SU-DHL-6 (cell line): ENCODE measurements around the gene MCM8.

Source experiments
- H2AFZ ChIP-seq: fragments of 200-600 bp; sonication (generic); 2 replicates; pipeline ENCODE4 v1.6.1; 2014; ENCODE audit warnings: low read depth, mild to moderate bottlenecking, moderate library complexity, mixed read lengths, antibody characterized with exemption, low read length; ENCODE audit not compliant: severe bottlenecking
- H3F3A ChIP-seq: fragments of 200-600 bp; shearing (Covaris generic); 2 replicates; pipeline ENCODE4 v1.6.0; 2016; ENCODE audit warnings: antibody characterized with exemption, mild to moderate bottlenecking; ENCODE audit not compliant: insufficient read depth
- H3K27ac ChIP-seq: fragments of 200-600 bp; sonication (generic); 2 replicates; pipeline ENCODE4 v1.5.1; 2016; ENCODE audit warnings: low read depth, mild to moderate bottlenecking, low read length, moderate library complexity, mixed read lengths
- H3K27me3 ChIP-seq: fragments of 200-600 bp; sonication (generic), shearing (Covaris generic); 2 replicates; pipeline ENCODE4 v1.6.0; 2014; ENCODE audit warnings: mild to moderate bottlenecking, low read length
- H3K36me3 ChIP-seq: fragments of 200-600 bp; sonication (generic); 2 replicates; pipeline ENCODE4 v1.6.1; 2014; ENCODE audit warnings: mild to moderate bottlenecking, low read length, mixed read lengths
- H3K4me2 ChIP-seq: fragments of 300-600, 200-600 bp; shearing (Covaris generic), sonication (generic); 2 replicates; pipeline ENCODE4 v1.6.0; 2014; ENCODE audit warnings: low read length, low read depth, mild to moderate bottlenecking; ENCODE audit not compliant: poor library complexity, severe bottlenecking
- H3K4me3 ChIP-seq: fragments of 200-600 bp; sonication (generic); 2 replicates; pipeline ENCODE4 v1.5.1; 2014; ENCODE audit warnings: antibody characterized with exemption, low read length, mild to moderate bottlenecking, mixed read lengths; ENCODE audit not compliant: insufficient read depth, poor library complexity, severe bottlenecking
- H3K79me2 ChIP-seq: fragments of 200-600 bp; sonication (generic); 2 replicates; pipeline ENCODE4 v1.6.1; 2014; ENCODE audit warnings: mild to moderate bottlenecking, low read length, moderate library complexity; ENCODE audit not compliant: insufficient read depth
- H3K9ac ChIP-seq: fragments of 200-600 bp; sonication (generic); 2 replicates; pipeline ENCODE4 v1.7.0; 2014; ENCODE audit warnings: mild to moderate bottlenecking, low read length
- H3K9me2 ChIP-seq: fragments of 200-600 bp; sonication (generic); replicated peaks from 2 replicates; pipeline ENCODE4 v1.6.1; 2014; ENCODE audit warnings: low read length; ENCODE audit not compliant: insufficient read depth
- H3K9me3 ChIP-seq: fragments of 200-600 bp; sonication (generic); 2 replicates; pipeline ENCODE4 v1.6.1; 2014; ENCODE audit warnings: low read length, mixed read lengths; ENCODE audit not compliant: insufficient read depth
- H4K20me1 ChIP-seq: fragments of 200-600 bp; sonication (generic); 2 replicates; pipeline ENCODE4 v1.6.1; 2014; ENCODE audit warnings: low read depth, mild to moderate bottlenecking, antibody characterized with exemption, low read length, moderate library complexity, mixed read lengths
- EZH2phosphoT487 ChIP-seq: fragments of 200-600 bp; sonication (generic), shearing (Covaris generic); conservative IDR thresholded peaks from 2 replicates; pipeline ENCODE4 v1.6.1; 2018; ENCODE audit warnings: mild to moderate bottlenecking, antibody characterized with exemption, low read length, moderate library complexity, mixed read lengths
- TF ChIP-seq, protein P1 (sequence below): fragments of 200-600 bp; sonication (generic); IDR thresholded peaks from one replicate; pipeline ENCODE4 v1.5.1; 2017; ENCODE audit warnings: antibody characterized with exemption, mild to moderate bottlenecking, low read length, moderate library complexity; ENCODE audit not compliant: insufficient read depth, poor library complexity, severe bottlenecking

The MCM8 gene

DNA sequence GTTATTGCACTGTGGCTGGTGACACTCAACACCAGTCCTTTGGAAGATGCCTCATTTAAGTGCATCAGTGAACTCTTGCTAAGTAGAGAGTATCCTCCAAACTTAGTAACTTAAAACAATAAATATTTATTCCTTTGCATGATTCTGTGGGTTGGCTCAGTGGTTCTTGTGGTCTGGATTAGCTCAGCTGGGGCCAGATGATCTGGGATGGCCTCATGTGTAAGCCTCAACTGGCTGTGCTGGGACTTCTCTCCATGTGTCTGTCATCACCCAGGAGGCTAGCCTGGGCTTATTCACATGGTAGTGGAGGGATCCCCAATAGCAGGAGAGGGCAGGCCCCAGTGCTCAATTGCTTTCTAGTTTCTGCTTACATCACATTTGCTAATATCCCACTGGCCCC is 95.1 kb downstream of the MCM8 start:
- no peaks in the 10 kb centered on the region for H3K79me2 ChIP-seq
- H3K36me3 ChIP-seq, result no peaks in the 10 kb centered on the region
- no peak overlapping the region for H3K4me2 ChIP-seq
- H3K27me3 ChIP-seq, result no peaks in the 10 kb centered on the region
- H3K4me3 ChIP-seq, result no peak overlapping the region
- no peak overlapping the region for H3K9ac ChIP-seq
- H3K27ac ChIP-seq, result no peak overlapping the region
- TF ChIP-seq, protein P1, sequence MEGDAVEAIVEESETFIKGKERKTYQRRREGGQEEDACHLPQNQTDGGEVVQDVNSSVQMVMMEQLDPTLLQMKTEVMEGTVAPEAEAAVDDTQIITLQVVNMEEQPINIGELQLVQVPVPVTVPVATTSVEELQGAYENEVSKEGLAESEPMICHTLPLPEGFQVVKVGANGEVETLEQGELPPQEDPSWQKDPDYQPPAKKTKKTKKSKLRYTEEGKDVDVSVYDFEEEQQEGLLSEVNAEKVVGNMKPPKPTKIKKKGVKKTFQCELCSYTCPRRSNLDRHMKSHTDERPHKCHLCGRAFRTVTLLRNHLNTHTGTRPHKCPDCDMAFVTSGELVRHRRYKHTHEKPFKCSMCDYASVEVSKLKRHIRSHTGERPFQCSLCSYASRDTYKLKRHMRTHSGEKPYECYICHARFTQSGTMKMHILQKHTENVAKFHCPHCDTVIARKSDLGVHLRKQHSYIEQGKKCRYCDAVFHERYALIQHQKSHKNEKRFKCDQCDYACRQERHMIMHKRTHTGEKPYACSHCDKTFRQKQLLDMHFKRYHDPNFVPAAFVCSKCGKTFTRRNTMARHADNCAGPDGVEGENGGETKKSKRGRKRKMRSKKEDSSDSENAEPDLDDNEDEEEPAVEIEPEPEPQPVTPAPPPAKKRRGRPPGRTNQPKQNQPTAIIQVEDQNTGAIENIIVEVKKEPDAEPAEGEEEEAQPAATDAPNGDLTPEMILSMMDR, result no peak
- TF ChIP-seq EZH2phosphoT487, result no peak
- no peak overlapping the region for H2AFZ ChIP-seq
- H3K9me2 ChIP-seq, result no peaks in the 10 kb centered on the region
- no peaks in the 10 kb centered on the region for H3K9me3 ChIP-seq
- no peaks in the 10 kb centered on the region for H4K20me1 ChIP-seq
- H3F3A ChIP-seq, result no peaks in the 10 kb centered on the region

DNA sequence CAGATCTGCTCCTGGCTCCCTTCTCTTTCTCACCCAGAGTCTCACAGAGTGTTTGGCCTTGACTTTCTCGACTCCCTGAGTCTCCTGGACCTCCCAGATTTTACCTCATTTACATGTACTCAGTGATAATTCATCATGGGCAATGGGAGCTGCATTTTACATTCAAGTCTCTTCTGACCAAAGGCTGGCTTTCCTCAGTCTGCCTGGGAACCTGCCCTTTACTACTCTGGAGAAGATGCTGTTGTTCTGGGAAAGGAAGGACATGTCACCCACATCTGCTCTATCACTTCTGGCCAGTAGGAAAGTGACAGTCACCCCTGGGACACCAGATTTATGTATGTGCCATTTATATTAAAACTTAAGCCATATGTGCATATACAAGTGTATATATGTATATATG is 96.0 kb downstream of the MCM8 start:
- no peak overlapping the region for H3K27ac ChIP-seq
- no peaks in the 10 kb centered on the region for H3K36me3 ChIP-seq
- H3K79me2 ChIP-seq, result no peaks in the 10 kb centered on the region
- H3F3A ChIP-seq, result no peaks in the 10 kb centered on the region
- no peak overlapping the region for H3K4me3 ChIP-seq
- no peak overlapping the region for H3K9ac ChIP-seq
- no peak overlapping the region for H2AFZ ChIP-seq
- no peaks in the 10 kb centered on the region for H3K27me3 ChIP-seq
- no peaks in the 10 kb centered on the region for H4K20me1 ChIP-seq
- no peak for TF ChIP-seq EZH2phosphoT487
- TF ChIP-seq, protein P1, result no peak
- H3K9me2 ChIP-seq, result no peaks in the 10 kb centered on the region
- H3K4me2 ChIP-seq, result no peak overlapping the region
- no peaks in the 10 kb centered on the region for H3K9me3 ChIP-seq

DNA sequence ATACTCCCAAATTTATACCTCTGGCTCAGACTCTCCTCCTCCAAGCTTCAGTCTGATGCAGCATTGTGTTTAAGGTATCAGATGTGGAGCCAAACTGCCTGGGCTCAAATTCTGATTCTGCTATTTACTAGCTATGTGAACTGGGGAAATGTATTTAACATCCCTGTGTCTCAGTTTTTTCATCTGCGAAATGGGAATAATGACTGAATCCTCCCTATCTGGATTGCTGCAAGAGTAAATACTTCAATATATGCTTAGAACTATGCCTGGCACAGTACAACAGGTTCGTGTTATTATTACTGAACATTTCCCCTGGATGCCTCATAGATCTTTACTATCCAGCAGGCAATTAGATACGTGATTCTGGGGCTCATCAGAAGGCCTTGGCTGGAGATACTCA is 97.9 kb downstream of the MCM8 start:
- H4K20me1 ChIP-seq, result no peaks in the 10 kb centered on the region
- TF ChIP-seq, protein P1, result no peak
- no peak for TF ChIP-seq EZH2phosphoT487
- H3K4me2 ChIP-seq, result no peak overlapping the region
- H3K9ac ChIP-seq, result no peak overlapping the region
- no peak overlapping the region for H3K4me3 ChIP-seq
- no peak overlapping the region for H2AFZ ChIP-seq
- H3K36me3 ChIP-seq, result no peaks in the 10 kb centered on the region
- no peaks in the 10 kb centered on the region for H3F3A ChIP-seq
- H3K27ac ChIP-seq, result no peak overlapping the region
- no peaks in the 10 kb centered on the region for H3K79me2 ChIP-seq
- H3K27me3 ChIP-seq, result no peaks in the 10 kb centered on the region
- H3K9me2 ChIP-seq, result no peaks in the 10 kb centered on the region
- no peaks in the 10 kb centered on the region for H3K9me3 ChIP-seq
